Effector CD8-positive, alpha-beta T cell (primary cell): Measurements from ENCODE around the gene LGR6.

ENCODE experiments used
- DNase-seq: peaks from one replicate; lab custom pipeline; 2025; lab: John Stamatoyannopoulos, UW

Gene LGR6

GRCh38 chr1:202199040-202199889 lies 5.7 kb downstream of the LGR6 start:
- no peak for DNase-seq

- no peak for DNase-seq
These were observed 6.5 kb downstream of the LGR6 start for GRCh38 chr1:202200112-202200548.

- no peak for DNase-seq
These were observed 7.1 kb downstream of the LGR6 start for GRCh38 chr1:202200669-202201068.

GRCh38 chr1:202201266-202201665 lies 7.7 kb downstream of the LGR6 start:
- no peak for DNase-seq

- DNase-seq: no peak
These were observed 8.4 kb downstream of the LGR6 start for GRCh38 chr1:202201971-202202370.

GRCh38 chr1:202202500-202203168 lies 9.0 kb downstream of the LGR6 start:
- DNase-seq: no peak

- DNase-seq: no peak
These were observed 9.8 kb downstream of the LGR6 start for GRCh38 chr1:202203238-202204039.

GRCh38 chr1:202204065-202204464 lies 10.5 kb downstream of the LGR6 start:
- no peak for DNase-seq

GRCh38 chr1:202205523-202206190 lies 12.1 kb downstream of the LGR6 start:
- no peak for DNase-seq

- no peak for DNase-seq
These were observed 13.7 kb downstream of the LGR6 start for GRCh38 chr1:202207292-202207691.

- DNase-seq: no peak
These were observed 14.8 kb downstream of the LGR6 start for GRCh38 chr1:202208351-202208857.

- no peak for DNase-seq
These were observed 16.8 kb downstream of the LGR6 start for GRCh38 chr1:202210385-202210784.

- DNase-seq: no peak
These were observed 17.4 kb downstream of the LGR6 start for GRCh38 chr1:202210969-202211368.

- no peak for DNase-seq
These were observed 19.2 kb downstream of the LGR6 start for GRCh38 chr1:202212787-202213186.

- DNase-seq: no peak
These were observed 19.9 kb downstream of the LGR6 start for GRCh38 chr1:202213361-202214088.

GRCh38 chr1:202214089-202214843 lies 20.7 kb downstream of the LGR6 start:
- no peak for DNase-seq

- DNase-seq: no peak
These were observed 22.0 kb downstream of the LGR6 start for GRCh38 chr1:202215472-202216130.

GRCh38 chr1:202216691-202217090 lies 23.1 kb downstream of the LGR6 start:
- DNase-seq: no peak

- no peak for DNase-seq
These were observed 23.9 kb downstream of the LGR6 start for GRCh38 chr1:202217516-202217915.

- no peak for DNase-seq
These were observed 24.4 kb downstream of the LGR6 start for GRCh38 chr1:202217951-202218350.
